Measurements from ENCODE around the gene DRP2.

DRP2 gene

DNA sequence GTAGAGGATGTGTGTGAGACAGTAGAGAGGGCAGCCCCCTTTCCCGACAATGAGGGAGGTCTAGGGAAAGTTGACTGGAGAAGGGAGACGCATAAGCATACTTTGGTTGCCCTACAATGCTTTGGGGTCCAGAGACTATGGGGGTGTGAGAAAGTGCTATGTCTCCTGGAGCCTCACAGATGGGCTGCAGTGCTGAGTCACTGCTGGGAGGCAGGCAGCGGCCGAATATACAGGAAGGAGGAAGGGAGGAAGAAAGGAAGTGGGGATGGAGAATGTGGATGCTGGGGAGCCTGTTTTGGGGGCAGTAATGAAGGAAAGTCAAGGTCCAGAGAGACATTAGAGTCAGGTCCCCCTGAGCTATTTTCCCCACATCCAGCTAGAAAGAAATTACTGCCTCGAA, 12.7 kb downstream of the DRP2 start:
- DNase-seq (ENCODE audit: low read depth), result peak; percentile 35
- TF ChIP-seq, protein P1, sequence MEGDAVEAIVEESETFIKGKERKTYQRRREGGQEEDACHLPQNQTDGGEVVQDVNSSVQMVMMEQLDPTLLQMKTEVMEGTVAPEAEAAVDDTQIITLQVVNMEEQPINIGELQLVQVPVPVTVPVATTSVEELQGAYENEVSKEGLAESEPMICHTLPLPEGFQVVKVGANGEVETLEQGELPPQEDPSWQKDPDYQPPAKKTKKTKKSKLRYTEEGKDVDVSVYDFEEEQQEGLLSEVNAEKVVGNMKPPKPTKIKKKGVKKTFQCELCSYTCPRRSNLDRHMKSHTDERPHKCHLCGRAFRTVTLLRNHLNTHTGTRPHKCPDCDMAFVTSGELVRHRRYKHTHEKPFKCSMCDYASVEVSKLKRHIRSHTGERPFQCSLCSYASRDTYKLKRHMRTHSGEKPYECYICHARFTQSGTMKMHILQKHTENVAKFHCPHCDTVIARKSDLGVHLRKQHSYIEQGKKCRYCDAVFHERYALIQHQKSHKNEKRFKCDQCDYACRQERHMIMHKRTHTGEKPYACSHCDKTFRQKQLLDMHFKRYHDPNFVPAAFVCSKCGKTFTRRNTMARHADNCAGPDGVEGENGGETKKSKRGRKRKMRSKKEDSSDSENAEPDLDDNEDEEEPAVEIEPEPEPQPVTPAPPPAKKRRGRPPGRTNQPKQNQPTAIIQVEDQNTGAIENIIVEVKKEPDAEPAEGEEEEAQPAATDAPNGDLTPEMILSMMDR (conservative IDR thresholded peaks at IDR 0.05; ENCODE audit: control insufficient read depth, insufficient read depth, low read depth, low read length), result no peak
- no peak overlapping the region for H3K4me3 ChIP-seq (ENCODE audit: control insufficient read depth, low read depth, low read length)

DNA sequence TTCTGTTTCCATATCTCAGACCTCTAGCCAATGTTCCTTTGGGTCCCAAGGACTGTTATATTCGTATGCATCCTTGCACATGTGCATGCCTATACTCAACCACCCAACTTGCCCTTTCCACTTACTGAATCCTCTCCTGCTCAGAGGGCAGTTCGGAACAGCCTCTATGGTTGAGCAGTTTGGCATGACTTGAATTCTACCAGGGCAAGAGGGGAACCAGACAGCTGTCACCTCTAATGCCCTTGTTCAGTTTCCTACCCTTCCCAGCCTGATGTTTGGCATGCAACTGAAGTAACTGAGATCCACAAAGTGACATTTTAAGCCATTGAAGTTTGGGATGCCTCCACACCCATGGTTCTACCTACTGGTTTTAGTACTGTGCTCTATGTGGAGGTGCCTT, 17.5 kb downstream of the DRP2 start:
- TF ChIP-seq, protein P1 (conservative IDR thresholded peaks at IDR 0.05; ENCODE audit: control insufficient read depth, insufficient read depth, low read depth, low read length), result no peak
- no peak for DNase-seq (ENCODE audit: low read depth)

DNA sequence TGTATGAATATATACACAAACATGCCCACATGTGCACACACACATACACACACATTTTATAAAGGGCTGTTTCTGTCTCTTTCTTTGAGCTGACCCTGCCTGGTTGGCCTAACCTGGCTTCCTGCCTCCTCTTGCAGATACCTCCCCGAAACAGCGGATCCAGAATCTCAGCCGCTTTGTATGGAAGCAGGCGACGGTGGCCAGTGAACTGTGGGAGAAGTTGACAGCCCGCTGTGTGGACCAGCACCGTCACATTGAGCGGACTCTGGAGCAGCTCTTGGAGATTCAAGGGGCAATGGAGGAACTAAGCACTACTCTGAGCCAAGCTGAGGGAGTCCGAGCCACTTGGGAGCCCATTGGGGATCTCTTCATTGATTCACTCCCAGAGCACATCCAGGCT, 21.9 kb downstream of the DRP2 start:
- no peak overlapping the region for H3K4me3 ChIP-seq (ENCODE audit: control insufficient read depth, low read depth, low read length)
- TF ChIP-seq, protein P1 (conservative IDR thresholded peaks at IDR 0.05; ENCODE audit: control insufficient read depth, insufficient read depth, low read depth, low read length), result no peak
- no peak for DNase-seq (ENCODE audit: low read depth)

More for the DNA sequence above, 17.5 kb downstream of the DRP2 start:
- H3K4me3 ChIP-seq (ENCODE audit: control insufficient read depth, low read depth, low read length), result no peak overlapping the region

DNA sequence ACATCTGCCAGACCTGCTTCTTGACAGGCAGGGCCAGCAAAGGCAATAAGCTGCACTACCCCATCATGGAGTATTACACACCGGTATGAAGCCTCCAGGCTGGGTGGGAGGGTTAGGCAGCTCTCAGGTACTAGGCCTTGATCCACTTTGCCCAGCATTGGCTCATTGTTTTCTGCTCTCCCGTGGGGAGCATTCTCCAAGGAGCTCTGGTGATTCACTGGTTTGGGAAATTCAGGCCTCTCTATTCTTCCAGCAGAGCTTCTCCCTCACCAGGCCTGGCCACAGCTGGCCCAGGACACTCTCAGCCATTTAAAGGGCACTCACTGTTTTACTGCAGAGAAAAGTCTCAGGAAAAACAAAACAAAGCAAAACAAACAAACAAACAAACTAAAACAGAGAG, 33.0 kb downstream of the DRP2 start:
- TF ChIP-seq, protein P1 (conservative IDR thresholded peaks at IDR 0.05; ENCODE audit: control insufficient read depth, insufficient read depth, low read depth, low read length), result no peak
- peak; percentile 69 for DNase-seq (ENCODE audit: low read depth)
- no peak overlapping the region for H3K4me3 ChIP-seq (ENCODE audit: control insufficient read depth, low read depth, low read length)

DNA sequence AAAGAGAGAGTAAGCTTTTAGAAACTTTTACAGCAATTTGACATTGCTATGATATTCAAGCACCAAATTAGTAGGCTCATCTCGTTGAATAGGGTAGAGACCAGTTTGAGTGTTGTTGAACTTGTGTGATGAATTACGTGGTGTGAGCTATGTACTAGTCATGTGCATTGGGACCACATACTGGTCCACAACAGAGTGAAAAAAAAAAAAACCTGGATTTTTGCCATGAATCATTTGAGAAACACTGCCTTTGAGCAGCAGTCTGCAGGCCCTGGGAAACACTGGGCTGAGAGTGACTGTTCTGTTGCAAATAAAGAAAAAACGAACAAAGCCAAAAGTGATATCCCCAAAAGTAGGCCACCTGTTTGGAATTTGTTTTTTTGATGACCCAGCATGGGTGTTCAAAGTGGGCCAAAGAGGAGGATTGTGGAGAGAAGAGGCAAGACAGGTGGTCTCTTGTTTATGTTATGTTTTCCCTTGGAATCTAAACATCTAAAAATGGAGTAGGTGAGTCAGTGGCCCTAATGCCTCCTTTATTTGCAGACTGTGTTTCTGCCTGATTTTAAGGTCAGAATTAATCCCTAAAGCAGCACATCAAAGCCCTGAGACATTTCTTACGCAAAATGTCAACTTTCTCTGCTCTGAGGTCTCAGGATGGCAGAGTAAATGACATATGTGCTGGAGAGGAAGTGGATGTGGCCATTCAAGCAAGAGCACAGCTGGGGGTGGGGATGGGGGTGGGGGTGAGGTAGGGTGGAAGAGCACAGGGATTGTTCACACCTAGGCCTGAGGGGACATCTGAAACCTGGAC, 38.1 kb downstream of the DRP2 start:
- DNase-seq (ENCODE audit: low read depth), result peak; percentile 64
- no peak overlapping the region for H3K4me3 ChIP-seq (ENCODE audit: control insufficient read depth, low read depth, low read length)
- TF ChIP-seq, protein P1 (conservative IDR thresholded peaks at IDR 0.05; ENCODE audit: control insufficient read depth, insufficient read depth, low read depth, low read length), result no peak

DNA sequence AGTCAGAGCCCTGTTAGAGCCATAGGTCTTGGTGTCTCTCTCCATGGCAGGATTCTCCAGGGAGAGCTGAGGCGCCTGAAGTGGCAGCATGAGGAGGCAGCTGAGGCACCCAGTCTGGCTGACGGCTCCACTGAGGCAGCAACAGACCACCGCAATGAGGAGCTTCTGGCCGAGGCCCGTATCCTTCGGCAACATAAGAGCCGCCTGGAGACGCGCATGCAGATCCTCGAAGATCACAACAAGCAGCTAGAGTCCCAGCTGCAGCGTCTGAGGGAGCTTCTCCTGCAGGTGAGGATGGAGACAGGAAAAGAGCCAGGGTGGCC, 38.6 kb downstream of the DRP2 start:
- TF ChIP-seq, protein P1 (conservative IDR thresholded peaks at IDR 0.05; ENCODE audit: control insufficient read depth, insufficient read depth, low read depth, low read length), result no peak
- no peak for DNase-seq (ENCODE audit: low read depth)
- H3K4me3 ChIP-seq (ENCODE audit: control insufficient read depth, low read depth, low read length), result no peak overlapping the region
